Testis (tissue), 3 donors: ENCODE data around the gene TK2. TPM values are rescaled to one million over a fixed set of nuclear protein-coding genes. Genes with fewer than 3 reads are reported as not detected.

ENCODE experiments used
- DNase-seq: peaks from one replicate; pipeline ENCODE4 v3.0.0-alpha.2; 2019
- H3K27ac ChIP-seq, 2 donors: fragments of 200-600 bp; sonication (generic); one replicate each; pipeline ENCODE4 v1.5.1; 2019
- H3K27me3 ChIP-seq: fragments of 200-600 bp; sonication (generic); one replicate; pipeline ENCODE4 v1.5.1; 2019
- H3K36me3 ChIP-seq: fragments of 200-600 bp; sonication (generic); one replicate; pipeline ENCODE4 v1.5.1; 2017; ENCODE audit warnings: low read depth; ENCODE audit errors: missing control alignments
- H3K4me1 ChIP-seq: fragments of 200-600 bp; sonication (generic); one replicate; pipeline ENCODE4 v1.5.1; 2019
- H3K4me3 ChIP-seq, 2 donors: fragments of 200-600 bp; sonication (generic); one replicate each; pipeline ENCODE4 v1.5.1; 2017 to 2019
- H3K9me3 ChIP-seq: fragments of 200-600 bp; sonication (generic); one replicate; pipeline ENCODE4 v1.5.1; 2017
- CTCF ChIP-seq, 3 experiments: fragments of 450-650 bp in 2 of 3; fragments of 200-600 bp in 1 of 3; sonication (generic) in 1 of 3; IDR thresholded peaks; one replicate each; pipeline ENCODE4 v1.5.1; 2016 to 2019; ENCODE audit warnings: antibody characterized with exemption in 3 of 3, mild to moderate bottlenecking in 2 of 3, moderate library complexity in 1 of 3
- POLR2A ChIP-seq: fragments of 450-650 bp; IDR thresholded peaks from one replicate; pipeline ENCODE4 v1.6.1; 2017; ENCODE audit warnings: antibody characterized with exemption, mild to moderate bottlenecking, moderate library complexity
- WGBS, 2 donors: methylation state at CpG; one replicate each; pipeline ENCODE4 v1.1.5; 2018; 5-methylcytosine and 5-hydroxymethylcytosine counted together
- intact Hi-C: fragments of 100-400 bp; cut with DNase I; formaldehyde crosslinking; loops from one replicate; pipeline ENCODE4 v1.15.1; 2023; ENCODE audit warnings: low total_unique reads
- polyA plus RNA-seq: library from polyadenylated mRNA; stranded (reverse); fragments of 350-450 nt; fragmentation: Illumina TruSeq; extraction: RNeasy Lipid Tissue Mini Kit (QIAGEN cat#74804); gene quantifications from one replicate; pipeline ENCODE4 v1.2.3, GENCODE V29; 2014; ENCODE audit warnings: low read depth, low replicate concordance; ENCODE audit not compliant: insufficient read depth
- total RNA-seq, 2 donors: library from RNA; depleted of rRNA; stranded (reverse); fragments of >200 nt; gene quantifications; one replicate each; pipeline ENCODE4 v1.2.3, GENCODE V29; 2016

Gene TK2
- total and polyA plus RNA-seq, 3 donors from 2014 or later: 51.7 to 73.4 (median 66.8) TPM

DNA sequence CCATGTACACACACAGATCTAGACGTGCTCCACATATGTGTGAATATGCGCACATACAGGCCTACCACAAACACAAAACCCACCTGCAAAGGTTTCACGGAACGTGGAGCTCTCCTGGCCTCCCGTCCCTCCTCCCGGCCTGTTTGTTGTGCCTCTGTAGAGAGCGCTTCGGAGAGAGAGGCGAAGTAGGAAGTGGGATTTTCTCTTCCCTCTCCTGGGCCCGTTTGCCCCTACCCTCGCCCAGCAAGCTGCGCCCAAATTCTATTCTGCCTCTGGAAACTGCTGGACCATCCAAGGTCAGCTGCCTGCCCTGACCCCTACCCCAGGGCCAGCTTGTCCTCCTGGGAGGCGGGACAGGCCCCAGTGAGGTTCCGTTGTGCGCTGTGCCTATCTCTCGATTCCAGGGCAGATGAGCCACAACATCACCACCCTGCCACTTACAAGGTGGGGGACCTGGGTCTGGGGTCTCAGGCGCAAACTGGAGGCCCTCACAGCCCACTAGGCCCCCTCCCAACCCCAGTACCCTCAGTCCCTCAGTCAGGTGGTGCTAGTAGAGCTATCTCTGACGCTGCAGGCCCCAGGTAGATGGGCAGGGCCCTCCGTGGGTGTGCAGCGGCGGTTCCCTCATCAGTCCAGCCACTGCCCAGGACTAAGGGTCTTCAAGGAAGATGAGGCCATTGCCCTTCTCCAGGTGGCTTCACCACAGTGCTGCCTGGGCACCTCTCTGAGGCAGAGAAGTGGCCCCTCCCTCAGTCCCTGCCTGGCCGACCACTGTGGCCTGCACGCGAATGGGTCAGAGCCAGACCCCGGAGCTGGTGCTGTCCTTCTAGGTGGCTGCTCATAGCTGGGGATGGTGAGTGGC is 68.6 kb downstream of the TK2 start:
- H3K27me3 ChIP-seq: no peaks in the 10 kb centered on the region
- H3K27ac ChIP-seq: no peak overlapping the region
- 76 to 93% methylated on average over 13 to 25 of the region's 25 CpGs for WGBS, 2 donors
- no peaks in the 10 kb centered on the region for H3K36me3 ChIP-seq
- no peak for DNase-seq
- peaks cover 21% of the 10 kb centered on the region for H3K4me1 ChIP-seq
- H3K9me3 ChIP-seq: no peaks in the 10 kb centered on the region
- TF ChIP-seq POLR2A (no peak), CTCF (IDR thresholded peaks at IDR 0.05) (no peak)
- intact Hi-C loops: loop anchor here (10.0 kb wide), 2 partner anchors 117 to 123 kb away; partner anchors contain the start of genes CDH5 and CMTM3
- H3K4me3 ChIP-seq: no peak overlapping the region

DNA sequence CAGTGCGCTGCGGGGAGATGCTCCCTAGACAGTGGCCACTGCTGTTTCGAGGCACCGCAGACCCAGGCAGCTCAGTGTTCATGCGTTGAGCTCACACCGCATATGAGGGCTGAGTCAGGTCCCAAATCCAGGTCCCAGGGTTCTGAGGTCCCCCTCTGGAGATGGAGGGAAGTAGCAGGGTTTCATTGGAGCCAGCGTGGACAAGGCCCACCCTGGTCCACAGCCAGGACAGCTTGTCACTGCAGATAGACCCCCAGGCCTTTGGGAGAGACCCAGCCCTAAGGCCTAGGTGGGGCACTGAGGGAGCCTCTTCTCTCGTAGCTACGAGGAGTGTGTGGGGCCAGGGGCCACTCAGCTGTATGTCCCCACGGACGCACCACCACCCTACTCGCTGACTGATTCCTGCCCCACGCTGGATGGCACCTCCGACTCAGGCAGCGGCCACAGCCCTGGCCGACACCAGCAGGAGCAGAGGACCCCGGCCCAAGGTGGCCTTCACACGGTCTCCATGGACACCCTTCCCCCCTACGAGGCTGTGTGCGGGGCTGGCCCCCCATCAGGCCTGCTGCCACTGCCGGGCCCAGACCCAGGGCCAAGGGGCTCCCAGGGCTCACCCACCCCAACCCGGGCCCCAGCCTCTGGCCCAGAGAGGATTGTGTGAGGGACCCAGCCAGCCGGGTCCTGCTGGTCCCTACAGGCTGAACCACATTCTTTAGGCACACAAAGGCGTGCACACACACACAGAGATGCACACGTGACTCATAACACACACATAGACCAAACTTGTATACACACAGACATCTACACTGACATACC is 69.4 kb downstream of the TK2 start:
- Histone ChIP-seq H3K36me3 (no peaks in the 10 kb centered on the region), H3K9me3 (no peaks in the 10 kb centered on the region), H3K27me3 (no peaks in the 10 kb centered on the region), H3K27ac (no peak overlapping the region), H3K4me3 (no peak overlapping the region), H3K4me1 (peaks cover 21% of the 10 kb centered on the region)
- WGBS, 2 donors: 71 to 92% methylated on average over 2 to 24 of the region's 25 CpGs
- no peak for TF ChIP-seq CTCF (IDR thresholded peaks at IDR 0.05)
- no peak for DNase-seq
- intact Hi-C loops: loop anchor here (10.0 kb wide), 2 partner anchors 116 to 124 kb away; partner anchors contain the start of genes CDH5 and CMTM3

DNA sequence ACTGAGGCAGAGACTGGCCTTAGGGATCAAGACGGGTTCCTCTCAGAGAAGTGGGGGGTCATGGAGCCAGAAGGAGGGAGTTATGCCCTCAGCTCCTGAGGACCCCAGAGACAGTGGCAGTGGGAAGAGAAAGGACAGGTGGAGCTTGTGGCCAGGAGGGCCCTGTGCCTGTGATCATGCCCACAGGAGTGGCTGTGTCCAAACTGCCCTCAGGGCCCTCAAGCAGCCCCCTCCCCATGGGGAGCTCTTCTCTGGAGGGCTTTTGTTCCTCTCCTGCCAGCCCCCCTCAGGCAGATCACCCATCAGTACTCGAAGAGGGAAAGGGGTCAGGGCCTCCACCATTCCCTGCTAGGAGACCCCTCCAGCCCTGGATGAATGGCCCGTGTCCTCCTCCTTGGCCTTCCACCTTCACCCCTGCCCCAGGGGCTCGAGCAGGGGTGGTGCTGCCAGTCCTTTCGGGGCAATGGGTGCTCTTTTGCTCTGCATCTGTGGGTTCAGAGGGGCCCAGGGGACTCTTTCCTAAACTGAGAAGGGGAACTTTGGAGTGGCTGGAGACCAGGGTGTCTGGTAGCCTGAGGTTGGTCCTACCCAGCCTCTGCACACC is 70.2 kb downstream of the TK2 start:
- WGBS, 2 donors: 86 to 87% methylated on average over 4 to 5 of the region's 5 CpGs
- intact Hi-C loops: loop anchor here (10.0 kb wide), 3 partner anchors 75 to 125 kb away; partner anchors contain the start of genes CDH5 and CMTM3

More for the DNA sequence above, 70.2 kb downstream of the TK2 start:
- no peak overlapping the region for H3K4me3 ChIP-seq
- no peaks in the 10 kb centered on the region for H3K27me3 ChIP-seq
- H3K9me3 ChIP-seq: no peaks in the 10 kb centered on the region
- DNase-seq: no peak
- no peaks in the 10 kb centered on the region for H3K36me3 ChIP-seq
- peaks cover 21% of the 10 kb centered on the region for H3K4me1 ChIP-seq
- H3K27ac ChIP-seq: no peak overlapping the region
- no peak for TF ChIP-seq CTCF (IDR thresholded peaks at IDR 0.05)
- no peak for TF ChIP-seq POLR2A
